Activated naive CD4-positive, alpha-beta T cell (primary cell): ENCODE results near the gene PKN1.

ENCODE experiments used
- DNase-seq, 4 experiments: peaks; one replicate each; lab custom pipeline; 2025; lab: John Stamatoyannopoulos, UW

PKN1 gene

GRCh38 chr19:14515501-14516047, 82.5 kb downstream of the PKN1 start:
- no peak for DNase-seq

GRCh38 chr19:14516048-14516534, 83.0 kb downstream of the PKN1 start:
- DNase-seq: no peak

- peak in 2 of 4 experiments; percentile 17 to 18 for DNase-seq
These were observed 83.8 kb downstream of the PKN1 start for GRCh38 chr19:14516746-14517438.

GRCh38 chr19:14517446-14517839, 84.3 kb downstream of the PKN1 start:
- no peak for DNase-seq

GRCh38 chr19:14517840-14518505, 84.9 kb downstream of the PKN1 start, which contains the start of gene DNAJB1:
Gene DNAJB1 (minus strand): TSS chr19:14518397. CDS start chr19:14518349, 48 bp downstream.
- peak in 2 of 4 experiments; percentile 54 to 64 for DNase-seq

GRCh38 chr19:14519245-14519859, 86.2 kb downstream of the PKN1 start:
- DNase-seq: no peak

GRCh38 chr19:14519860-14520407, 86.8 kb downstream of the PKN1 start:
- no peak for DNase-seq

GRCh38 chr19:14520543-14520942, 87.4 kb downstream of the PKN1 start:
- no peak for DNase-seq
